Fibroblast of pulmonary artery (primary cell): ENCODE results near the gene KCNIP4.

Experiments
- DNase-seq: peaks from one replicate; pipeline ENCODE4 v3.0.0-alpha.2; 2010; ENCODE audit warnings: low read depth
- H3K4me3 ChIP-seq: replicated peaks from 2 replicates; pipeline ENCODE4 v1.5.1; 2011; ENCODE audit warnings: low read depth, mild to moderate bottlenecking, control low read depth, low read length, moderate library complexity
- TF ChIP-seq, protein P1 (sequence below): IDR thresholded peaks from 2 replicates; pipeline ENCODE4 v1.5.1; 2011; ENCODE audit warnings: mild to moderate bottlenecking, control low read depth, low read length, inconsistent platforms; ENCODE audit errors: missing control alignments

Gene KCNIP4

DNA sequence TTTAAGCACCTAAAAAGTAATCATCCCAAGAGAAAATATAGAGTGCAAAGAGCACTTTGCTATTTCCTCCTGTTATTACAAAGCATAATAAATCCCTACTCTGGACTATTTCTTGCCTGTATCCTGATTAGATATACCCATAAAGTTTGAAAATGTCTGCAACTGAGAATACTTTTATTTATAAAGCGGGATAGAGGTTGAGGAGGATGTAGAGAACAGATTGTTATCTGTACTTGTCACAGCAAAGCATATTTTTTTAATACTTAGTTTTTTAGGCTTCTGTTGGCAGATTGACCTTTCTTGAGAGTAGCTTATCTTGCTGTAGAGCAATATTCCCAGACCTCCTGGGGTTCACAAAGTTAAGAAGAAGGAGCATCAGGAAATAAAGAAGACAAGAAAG is 396.1 kb downstream of the KCNIP4 start:
- no peak for DNase-seq
- TF ChIP-seq, protein P1, sequence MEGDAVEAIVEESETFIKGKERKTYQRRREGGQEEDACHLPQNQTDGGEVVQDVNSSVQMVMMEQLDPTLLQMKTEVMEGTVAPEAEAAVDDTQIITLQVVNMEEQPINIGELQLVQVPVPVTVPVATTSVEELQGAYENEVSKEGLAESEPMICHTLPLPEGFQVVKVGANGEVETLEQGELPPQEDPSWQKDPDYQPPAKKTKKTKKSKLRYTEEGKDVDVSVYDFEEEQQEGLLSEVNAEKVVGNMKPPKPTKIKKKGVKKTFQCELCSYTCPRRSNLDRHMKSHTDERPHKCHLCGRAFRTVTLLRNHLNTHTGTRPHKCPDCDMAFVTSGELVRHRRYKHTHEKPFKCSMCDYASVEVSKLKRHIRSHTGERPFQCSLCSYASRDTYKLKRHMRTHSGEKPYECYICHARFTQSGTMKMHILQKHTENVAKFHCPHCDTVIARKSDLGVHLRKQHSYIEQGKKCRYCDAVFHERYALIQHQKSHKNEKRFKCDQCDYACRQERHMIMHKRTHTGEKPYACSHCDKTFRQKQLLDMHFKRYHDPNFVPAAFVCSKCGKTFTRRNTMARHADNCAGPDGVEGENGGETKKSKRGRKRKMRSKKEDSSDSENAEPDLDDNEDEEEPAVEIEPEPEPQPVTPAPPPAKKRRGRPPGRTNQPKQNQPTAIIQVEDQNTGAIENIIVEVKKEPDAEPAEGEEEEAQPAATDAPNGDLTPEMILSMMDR: no peak

DNA sequence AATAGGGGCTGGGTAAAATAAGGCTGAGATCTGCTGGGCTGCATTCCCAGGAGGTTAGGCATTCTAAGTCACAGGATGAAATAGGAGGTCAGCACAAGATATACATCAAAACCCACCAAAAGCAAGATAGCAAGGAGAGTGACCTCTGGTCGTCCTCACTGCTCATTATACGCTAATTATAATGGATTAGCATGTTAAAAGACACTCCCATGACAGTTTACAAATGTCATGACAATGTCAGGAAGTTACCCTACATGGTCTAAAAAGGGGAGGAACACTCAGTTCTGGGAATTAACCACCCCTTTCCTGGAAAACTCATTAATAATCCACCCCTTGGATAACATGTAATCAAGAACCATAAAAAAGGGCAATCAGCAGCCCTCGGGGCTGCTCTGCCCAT is 403.6 kb downstream of the KCNIP4 start:
- TF ChIP-seq, protein P1: no peak
- no peak for DNase-seq

More for the DNA sequence above, 396.1 kb downstream of the KCNIP4 start:
- H3K4me3 ChIP-seq: no peak overlapping the region

DNA sequence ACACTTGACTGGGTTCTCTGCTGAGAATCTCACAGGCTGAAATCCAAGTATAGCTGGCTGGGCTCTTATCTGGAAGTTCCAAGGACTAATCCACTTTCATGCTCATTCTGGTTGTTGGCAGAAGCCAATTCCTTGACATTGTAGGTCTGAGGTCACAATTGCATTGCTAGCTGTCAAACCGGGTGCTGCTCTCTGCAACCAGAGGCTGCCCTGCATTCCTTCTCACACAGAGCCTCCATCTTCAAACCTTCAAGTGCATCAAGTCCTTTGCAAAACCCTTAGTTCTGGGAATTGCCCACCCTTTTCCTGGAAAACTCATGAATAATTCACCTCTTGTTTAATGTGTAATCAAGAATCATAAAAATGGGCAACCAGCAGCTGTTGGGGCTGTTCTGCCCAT is 404.2 kb downstream of the KCNIP4 start:
- no peak for DNase-seq
- no peak overlapping the region for H3K4me3 ChIP-seq
- TF ChIP-seq, protein P1: no peak

More for the DNA sequence above, 403.6 kb downstream of the KCNIP4 start:
- H3K4me3 ChIP-seq: no peak overlapping the region

DNA sequence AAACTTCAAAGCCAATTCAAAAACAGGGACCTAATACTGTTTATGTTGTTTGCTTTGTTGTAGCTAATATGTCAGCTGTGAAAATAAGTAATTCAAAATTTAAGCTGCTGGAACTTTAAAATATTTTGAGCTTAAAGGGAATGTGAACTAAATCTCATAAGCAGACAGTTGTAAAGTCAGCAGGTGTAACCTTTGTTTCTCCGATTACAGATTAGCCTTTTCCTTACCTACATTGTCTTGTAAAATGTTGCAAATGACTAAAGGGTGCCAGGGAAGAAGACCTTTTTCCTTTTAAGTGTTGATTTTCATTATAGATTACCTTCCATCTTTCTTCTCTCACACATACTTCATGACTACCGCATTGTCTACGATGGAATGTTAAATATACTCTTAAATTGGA is 405.1 kb downstream of the KCNIP4 start:
- DNase-seq: no peak
- TF ChIP-seq, protein P1: no peak
- no peak overlapping the region for H3K4me3 ChIP-seq

DNA sequence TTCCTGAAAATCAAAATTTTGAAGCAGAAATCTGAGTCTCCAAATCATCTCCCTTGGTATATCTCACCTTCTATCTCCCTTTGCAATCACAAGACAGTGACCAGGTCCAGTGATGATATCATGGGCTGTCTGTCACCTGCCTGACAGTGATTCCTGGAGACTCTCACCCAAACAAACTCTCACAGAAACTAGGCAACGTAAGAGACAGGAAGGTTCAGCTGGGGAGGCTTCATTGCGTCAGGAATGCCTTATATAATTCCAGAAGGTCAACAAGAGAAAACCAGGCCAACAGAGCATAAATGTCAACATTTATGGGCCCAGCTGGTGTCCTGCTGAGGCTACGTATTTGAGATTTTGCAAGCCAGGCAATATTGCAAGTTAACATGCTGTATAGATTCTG is 412.7 kb downstream of the KCNIP4 start:
- TF ChIP-seq, protein P1: no peak
- no peak for DNase-seq
- H3K4me3 ChIP-seq: no peak overlapping the region

DNA sequence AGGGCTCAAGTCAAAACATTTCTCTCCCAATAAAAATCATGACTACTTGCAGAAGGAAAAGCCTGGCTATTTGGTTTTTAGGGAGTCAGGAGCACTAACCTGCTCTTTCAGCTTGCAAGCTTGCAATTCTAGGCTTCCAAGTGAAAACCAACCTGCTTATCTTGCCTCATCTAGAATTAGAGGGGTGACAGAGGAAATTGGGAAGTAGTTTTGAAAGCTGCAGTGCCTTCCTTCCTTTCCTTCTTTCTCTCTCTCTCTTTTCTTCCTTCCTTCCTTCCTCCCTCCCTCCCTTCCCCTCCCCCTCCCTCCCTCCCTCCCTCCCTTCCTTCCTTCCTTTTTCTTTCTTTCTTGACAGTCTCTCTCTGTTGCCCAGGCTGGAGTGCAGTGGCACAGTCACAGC is 417.5 kb downstream of the KCNIP4 start:
- H3K4me3 ChIP-seq: no peak overlapping the region
- TF ChIP-seq, protein P1: no peak
- no peak for DNase-seq

DNA sequence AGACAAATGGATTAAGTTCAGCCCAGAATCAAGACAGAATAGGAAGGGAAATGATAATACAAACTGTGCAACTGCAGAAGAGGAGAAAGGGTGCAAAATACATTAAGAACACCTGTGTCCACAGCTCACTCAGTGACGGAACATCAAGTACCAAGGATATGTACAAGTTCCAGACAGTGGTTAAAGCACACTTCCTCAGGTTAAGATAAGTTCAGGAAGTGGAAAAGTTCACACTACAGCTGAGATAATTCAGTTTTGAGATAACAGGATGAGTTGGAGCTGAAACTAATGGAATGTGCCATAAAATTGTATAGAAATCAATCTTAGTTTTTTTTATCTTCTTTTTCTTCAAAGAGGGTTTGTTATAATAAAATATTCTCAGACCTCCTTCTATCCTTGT is 419.4 kb downstream of the KCNIP4 start:
- no peak overlapping the region for H3K4me3 ChIP-seq
- no peak for DNase-seq
- TF ChIP-seq, protein P1: no peak
